Measurements from ENCODE around the gene MCF2L2.

The MCF2L2 gene

DNA sequence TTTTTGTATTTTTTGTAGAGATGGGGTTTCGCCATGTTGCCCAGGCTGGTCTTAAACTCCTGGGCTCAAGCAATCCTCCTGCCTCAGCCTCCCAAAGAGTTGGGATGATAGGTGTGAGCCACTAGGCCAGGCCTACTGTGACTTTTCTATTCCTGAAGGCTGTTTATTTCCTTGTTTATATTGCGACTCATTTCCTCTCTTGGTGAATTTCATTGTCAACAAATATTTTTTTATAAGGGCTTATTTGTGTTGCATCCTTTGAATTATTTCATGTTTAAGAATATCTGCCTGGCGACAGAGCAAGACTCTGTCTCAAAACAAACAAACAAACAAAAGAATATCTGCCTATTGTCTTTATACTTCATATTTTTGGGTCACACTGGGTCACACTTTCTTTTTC is 299.7 kb downstream of the MCF2L2 start:
- Histone ChIP-seq H3K4me3 (ENCODE audit: low read depth, low read length) (no peak overlapping the region), H3K36me3 (replicated peaks) (no peaks in the 10 kb centered on the region), H3K27me3 (replicated peaks) (no peaks in the 10 kb centered on the region), H3K27ac (no peak overlapping the region)
- in situ Hi-C loops (cut with HindIII; ENCODE audit: low pct_ligation_motif_present, low sequenced_read_pairs), result no loop called here
- no peak for DNase-seq
- TF ChIP-seq, protein P1, sequence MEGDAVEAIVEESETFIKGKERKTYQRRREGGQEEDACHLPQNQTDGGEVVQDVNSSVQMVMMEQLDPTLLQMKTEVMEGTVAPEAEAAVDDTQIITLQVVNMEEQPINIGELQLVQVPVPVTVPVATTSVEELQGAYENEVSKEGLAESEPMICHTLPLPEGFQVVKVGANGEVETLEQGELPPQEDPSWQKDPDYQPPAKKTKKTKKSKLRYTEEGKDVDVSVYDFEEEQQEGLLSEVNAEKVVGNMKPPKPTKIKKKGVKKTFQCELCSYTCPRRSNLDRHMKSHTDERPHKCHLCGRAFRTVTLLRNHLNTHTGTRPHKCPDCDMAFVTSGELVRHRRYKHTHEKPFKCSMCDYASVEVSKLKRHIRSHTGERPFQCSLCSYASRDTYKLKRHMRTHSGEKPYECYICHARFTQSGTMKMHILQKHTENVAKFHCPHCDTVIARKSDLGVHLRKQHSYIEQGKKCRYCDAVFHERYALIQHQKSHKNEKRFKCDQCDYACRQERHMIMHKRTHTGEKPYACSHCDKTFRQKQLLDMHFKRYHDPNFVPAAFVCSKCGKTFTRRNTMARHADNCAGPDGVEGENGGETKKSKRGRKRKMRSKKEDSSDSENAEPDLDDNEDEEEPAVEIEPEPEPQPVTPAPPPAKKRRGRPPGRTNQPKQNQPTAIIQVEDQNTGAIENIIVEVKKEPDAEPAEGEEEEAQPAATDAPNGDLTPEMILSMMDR (IDR thresholded peaks at IDR 0.05; ENCODE audit: low read depth, low read length, missing control alignments), result no peak
